HG03280 (cell line): ENCODE results near the gene MUC7.
A peak's percentile ranks its signal among the peaks of the same experiment; 100 is the strongest.

Source experiments
- ATAC-seq: cut with Tn5 transposase; IDR thresholded peaks from one replicate; pipeline ENCODE4 v1.9.1; 2021; ENCODE audit warnings: mild to moderate bottlenecking, moderate library complexity; ENCODE audit not compliant: unreplicated experiment

MUC7 gene

DNA sequence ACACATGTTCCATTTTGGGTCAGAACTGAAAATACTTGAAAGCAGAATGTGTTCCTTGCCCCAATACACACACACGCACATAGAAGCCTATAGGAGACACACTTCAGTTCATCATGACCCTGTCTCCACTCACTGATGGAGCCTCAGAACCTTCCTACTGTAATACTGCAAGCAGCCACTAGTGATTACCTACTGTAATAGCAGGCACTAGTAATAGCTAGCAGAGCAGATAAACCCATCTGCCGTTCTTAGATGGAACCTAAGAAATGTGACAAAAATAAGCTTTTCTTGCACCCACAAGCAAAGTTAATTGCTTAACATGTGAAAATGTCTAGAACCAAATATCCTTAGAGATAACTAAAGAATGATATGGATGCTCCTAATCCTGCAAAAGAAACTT lies 60.0 kb downstream of the MUC7 start:
- peak; percentile 88 for ATAC-seq
